PC-3 (cell line): ENCODE data around the gene AKNA.

Source experiments
- EZH2 ChIP-seq: fragments of 300-600 bp; sonication (generic); IDR thresholded peaks from one replicate; pipeline ENCODE4 v1.6.1; 2017; ENCODE audit warnings: antibody characterized with exemption, mild to moderate bottlenecking, low read length; ENCODE audit not compliant: unreplicated experiment
- EZH2phosphoT487 ChIP-seq: fragments of 300-600 bp; sonication (generic); IDR thresholded peaks from 2 replicates; pipeline ENCODE4 v1.6.1; 2018; ENCODE audit warnings: mild to moderate bottlenecking, antibody characterized with exemption, low read length, borderline replicate concordance
- TF ChIP-seq, protein P1 (sequence below): fragments of 300-600 bp; sonication (generic); conservative IDR thresholded peaks from 2 replicates; pipeline ENCODE4 v1.5.1; 2017; ENCODE audit warnings: antibody characterized with exemption, low read depth, mild to moderate bottlenecking, low read length

DNA sequence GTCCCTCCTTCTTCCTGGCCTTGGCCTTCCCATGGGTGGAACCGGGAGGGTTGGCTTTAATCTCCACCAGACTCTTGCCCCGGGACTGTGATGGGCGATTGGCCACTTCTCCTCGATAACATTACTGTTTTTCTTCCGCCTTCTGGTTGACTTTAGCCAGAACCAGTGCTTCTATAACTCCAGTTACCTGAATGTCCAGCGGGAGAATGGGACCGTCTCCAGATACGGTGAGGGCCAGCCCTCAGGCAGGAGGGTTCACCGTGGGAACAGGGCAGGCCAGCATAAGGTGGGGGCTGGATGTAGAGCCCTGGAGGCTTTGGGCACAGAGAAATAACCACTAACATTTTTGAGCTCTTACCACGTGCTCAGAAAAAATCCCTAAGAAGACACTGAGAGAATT lies 57.1 kb downstream of the AKNA start:
- TF ChIP-seq, protein P1, sequence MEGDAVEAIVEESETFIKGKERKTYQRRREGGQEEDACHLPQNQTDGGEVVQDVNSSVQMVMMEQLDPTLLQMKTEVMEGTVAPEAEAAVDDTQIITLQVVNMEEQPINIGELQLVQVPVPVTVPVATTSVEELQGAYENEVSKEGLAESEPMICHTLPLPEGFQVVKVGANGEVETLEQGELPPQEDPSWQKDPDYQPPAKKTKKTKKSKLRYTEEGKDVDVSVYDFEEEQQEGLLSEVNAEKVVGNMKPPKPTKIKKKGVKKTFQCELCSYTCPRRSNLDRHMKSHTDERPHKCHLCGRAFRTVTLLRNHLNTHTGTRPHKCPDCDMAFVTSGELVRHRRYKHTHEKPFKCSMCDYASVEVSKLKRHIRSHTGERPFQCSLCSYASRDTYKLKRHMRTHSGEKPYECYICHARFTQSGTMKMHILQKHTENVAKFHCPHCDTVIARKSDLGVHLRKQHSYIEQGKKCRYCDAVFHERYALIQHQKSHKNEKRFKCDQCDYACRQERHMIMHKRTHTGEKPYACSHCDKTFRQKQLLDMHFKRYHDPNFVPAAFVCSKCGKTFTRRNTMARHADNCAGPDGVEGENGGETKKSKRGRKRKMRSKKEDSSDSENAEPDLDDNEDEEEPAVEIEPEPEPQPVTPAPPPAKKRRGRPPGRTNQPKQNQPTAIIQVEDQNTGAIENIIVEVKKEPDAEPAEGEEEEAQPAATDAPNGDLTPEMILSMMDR, result no peak
- TF ChIP-seq EZH2, result no peak
- no peak for TF ChIP-seq EZH2phosphoT487
